Left colon (tissue), 2 donors: ENCODE measurements around the gene CCDC183. TPM values are rescaled to one million over a fixed set of nuclear protein-coding genes. Genes with fewer than 3 reads are reported as not detected.
"Not testable (repeated sequence)": the region's sequence is repeated elsewhere in the genome, so short reads cannot be mapped to it uniquely, and the experiment has no call there.

ENCODE experiments used
- ATAC-seq: fragments of 200-7000 bp; cut with Tn5 transposase; one replicate; pipeline ENCODE4 v1.9.1; 2020; ENCODE audit warnings: mild to moderate bottlenecking, moderate library complexity
- DNase-seq, 2 donors: peaks; one replicate each; pipeline ENCODE4 v3.0.0-alpha.2; 2020
- intact Hi-C, 2 donors: fragments of 100-400 bp; cut with DNase I in 1 of 2; cut with micrococcal nuclease in 1 of 2; formaldehyde crosslinking; loops; one replicate each; pipeline versions ENCODE4 v1.11.2 to v1.14.0; 2022; cut with DNase I, micrococcal nuclease
- total RNA-seq, 2 donors: library from RNA; stranded (reverse); fragmentation: NEBNext Ultra II Directional; extraction: Animal tissue kit (Norgen Biotek cat#: 25700); gene quantifications; one replicate each; pipeline ENCODE4 v1.2.1, GENCODE V29; 2021
- donor health status: DM: no; HTN: no; CAD: no.
- donor health status: DM: yes; HTN: yes; CAD: no.

CCDC183 gene
- total RNA-seq, 2 donors from 2014 or later = 20.6 to 35.1 TPM

DNA sequence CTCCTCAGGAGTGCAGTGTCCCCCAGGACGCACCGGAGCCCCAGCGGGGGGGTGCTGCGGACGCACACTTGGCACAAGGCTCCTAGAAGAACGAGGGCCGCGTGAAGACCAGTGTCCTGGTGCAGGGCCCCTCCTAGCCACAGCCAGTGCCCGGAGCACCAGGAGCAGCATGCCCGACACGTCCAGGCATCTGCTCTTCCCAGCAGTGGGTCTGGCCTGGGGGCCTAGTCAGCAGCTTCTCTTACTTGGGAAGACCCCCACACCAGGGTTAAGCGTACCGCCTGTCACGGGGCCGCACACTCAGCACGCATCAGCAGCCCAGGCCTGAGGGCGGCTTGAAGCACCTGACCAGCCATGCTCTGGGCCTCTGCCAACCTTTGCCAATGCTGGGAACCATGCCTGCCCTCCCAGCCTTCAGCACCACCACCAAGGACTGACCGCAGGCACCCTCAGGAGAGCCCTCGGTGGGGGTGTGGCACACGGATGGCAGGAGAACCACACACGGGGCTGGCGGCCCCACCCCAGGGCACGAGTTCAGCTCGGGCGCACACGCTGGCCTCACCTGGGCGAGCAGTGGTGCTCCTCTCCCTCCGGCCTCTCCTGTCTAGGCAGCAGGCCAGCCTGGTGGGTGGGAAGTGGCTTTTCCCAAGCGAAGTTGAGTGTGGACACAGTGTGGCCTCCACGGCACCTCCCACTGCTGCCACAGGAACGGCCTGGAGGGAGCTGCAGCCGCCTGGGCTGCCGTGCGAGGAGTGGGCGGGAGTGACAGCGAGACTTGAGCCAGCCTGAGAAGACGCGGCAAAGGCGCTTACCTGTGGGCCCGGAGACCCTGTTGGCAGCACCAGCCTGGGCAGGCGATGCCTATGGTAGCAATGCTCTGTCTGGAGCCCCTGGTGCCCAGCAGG lies 34.1 kb downstream of the CCDC183 start:
- intact Hi-C loops = no loop called here
- no peak for DNase-seq
- ATAC-seq = peak; percentile 6

DNA sequence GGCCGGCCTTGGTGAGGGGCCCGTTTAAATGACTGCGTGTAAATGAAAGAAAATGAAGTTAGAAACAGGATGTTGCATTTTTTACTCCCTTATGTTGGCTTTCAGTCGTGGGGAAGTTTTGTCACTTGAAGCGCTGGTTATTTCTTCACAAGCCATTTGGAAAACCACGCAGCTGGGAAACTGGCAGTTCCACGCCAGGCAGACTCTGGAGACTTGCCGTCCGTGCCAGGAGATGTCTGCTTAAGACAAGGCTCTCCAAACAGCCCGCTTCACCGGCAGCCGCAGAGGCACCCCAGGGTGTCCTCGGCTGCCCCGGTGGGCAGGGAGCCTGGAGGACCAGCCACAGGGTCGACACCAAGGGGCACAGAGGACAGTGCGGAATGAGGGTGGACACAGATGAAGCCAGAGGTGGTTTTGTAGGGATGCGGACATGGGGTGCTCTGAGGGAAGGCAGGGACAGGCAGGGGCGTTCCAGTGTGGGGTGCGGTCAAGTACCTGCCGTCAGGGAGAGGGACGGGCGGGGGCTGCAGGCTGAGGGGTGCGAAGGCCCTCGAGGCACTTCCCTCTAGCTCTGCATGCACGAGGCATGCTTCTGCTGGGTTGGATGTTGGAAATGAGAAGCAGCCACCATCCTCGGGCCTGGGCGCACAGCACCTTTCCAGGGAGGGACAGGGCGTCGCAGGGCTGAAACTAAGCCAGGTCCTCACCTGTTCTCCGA lies 35.0 kb downstream of the CCDC183 start:
- intact Hi-C loops = no loop called here
- no peak for DNase-seq
- no peak for ATAC-seq

GRCh38 chr9:136831720-136832104 lies 35.6 kb downstream of the CCDC183 start:
- no peak for ATAC-seq
- no peak for DNase-seq
- intact Hi-C loops = no loop called here

- DNase-seq = no peak
- intact Hi-C loops = no loop called here
Observed at GRCh38 chr9:136832581-136832980, 36.4 kb downstream of the CCDC183 start.

DNA sequence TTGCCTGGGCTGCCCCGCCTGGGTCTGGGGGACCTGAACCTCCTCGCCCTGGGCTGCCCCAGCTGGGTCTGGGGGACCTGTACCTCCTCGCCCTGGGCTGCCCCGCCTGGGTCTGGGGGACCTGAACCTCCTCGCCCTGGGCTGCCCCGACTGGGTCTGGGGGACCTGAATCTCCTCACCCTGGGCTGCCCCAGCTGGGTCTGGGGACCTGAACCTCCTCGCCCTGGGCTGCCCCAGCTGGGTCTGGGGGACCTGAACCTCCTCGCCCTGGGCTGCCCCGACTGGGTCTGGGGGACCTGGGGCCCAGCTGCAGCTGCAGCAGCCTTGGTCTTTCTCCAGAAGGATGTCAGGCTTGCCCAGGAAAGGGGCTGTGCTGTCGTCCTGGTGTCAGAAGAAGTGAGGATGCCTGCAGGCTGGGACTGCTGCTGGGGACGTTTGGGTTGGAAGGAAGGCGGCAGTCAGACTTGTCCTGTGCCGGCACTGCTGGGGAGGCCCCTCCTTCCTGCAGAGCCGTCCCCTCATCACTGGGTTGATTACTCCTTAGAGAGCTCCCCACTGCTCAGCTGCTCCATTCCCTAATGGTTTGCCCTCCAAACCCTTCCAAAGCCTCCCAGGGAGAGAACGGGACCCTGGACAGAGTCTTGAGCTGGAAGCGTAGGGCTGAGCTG lies 37.4 kb downstream of the CCDC183 start:
- ATAC-seq, intact Hi-C loops, DNase-seq: not testable (repeated sequence)

More at GRCh38 chr9:136832581-136832980, 36.4 kb downstream of the CCDC183 start:
- ATAC-seq = no peak

DNA sequence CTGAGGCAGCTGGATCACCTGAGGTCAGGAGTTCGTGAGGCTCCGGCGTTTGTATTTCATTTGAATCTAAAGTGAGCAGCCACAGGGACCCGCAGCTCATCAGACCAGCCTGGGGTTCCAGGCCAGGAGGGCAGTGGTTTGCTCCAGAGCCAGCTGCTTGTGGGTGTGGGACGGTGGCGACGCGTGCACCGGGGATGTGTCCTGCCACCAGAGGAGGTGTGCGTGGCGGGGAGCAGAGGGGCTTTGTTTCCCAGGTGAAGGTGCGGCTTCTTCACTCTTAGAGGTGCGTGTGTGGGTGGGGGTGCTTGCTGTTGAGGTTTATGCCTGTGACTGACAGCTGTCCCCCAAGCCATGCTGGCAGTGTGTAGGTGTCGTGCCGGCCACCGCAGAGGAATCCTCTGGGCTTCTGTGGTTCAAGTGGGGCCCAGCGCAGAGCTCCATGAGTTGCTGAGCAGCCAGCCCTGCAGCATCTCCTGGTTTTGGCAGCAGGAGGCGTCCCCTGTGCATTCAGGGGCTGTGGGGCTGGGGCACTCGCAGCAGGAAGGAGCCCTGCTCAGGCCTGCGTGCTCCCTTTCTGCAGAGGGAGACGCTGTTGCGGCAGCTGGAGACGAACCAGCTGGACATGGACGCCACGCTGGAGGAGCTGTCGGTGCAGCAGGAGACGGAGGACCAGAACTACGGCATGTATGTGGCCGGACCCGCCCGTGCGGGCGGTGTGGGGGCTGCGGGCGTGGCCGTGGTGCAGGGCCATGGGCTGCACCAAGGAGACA lies 39.2 kb downstream of the CCDC183 start:
- no peak for DNase-seq
- ATAC-seq = no peak
- intact Hi-C loops = no loop called here

GRCh38 chr9:136835932-136836904 lies 40.1 kb downstream of the CCDC183 start:
- no peak for ATAC-seq
- DNase-seq = no peak
- intact Hi-C loops = no loop called here

GRCh38 chr9:136837146-136837855 lies 41.2 kb downstream of the CCDC183 start:
- ATAC-seq (no peak), DNase-seq (no peak)
- intact Hi-C loops = no loop called here

DNA sequence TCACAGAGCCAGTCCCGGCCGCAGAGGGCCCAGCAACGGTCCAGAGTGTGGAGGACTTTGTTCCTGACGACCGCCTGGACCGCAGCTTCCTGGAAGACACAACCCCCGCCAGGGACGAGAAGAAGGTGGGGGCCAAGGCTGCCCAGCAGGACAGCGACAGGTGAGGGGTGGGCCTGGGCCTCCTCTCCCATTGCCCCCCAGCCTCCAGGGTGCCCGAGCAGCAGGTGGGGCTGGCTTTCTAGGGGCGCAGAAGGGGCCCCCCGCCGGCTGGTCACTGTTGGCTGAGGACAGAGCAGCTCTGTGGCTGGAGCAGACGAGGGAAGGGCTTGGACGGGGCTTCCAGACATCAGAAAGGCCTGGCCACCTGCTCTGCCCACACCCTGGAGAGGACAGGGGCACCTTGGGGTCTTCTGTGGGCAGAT lies 41.7 kb downstream of the CCDC183 start:
- ATAC-seq, intact Hi-C loops, DNase-seq: not testable (repeated sequence)

DNA sequence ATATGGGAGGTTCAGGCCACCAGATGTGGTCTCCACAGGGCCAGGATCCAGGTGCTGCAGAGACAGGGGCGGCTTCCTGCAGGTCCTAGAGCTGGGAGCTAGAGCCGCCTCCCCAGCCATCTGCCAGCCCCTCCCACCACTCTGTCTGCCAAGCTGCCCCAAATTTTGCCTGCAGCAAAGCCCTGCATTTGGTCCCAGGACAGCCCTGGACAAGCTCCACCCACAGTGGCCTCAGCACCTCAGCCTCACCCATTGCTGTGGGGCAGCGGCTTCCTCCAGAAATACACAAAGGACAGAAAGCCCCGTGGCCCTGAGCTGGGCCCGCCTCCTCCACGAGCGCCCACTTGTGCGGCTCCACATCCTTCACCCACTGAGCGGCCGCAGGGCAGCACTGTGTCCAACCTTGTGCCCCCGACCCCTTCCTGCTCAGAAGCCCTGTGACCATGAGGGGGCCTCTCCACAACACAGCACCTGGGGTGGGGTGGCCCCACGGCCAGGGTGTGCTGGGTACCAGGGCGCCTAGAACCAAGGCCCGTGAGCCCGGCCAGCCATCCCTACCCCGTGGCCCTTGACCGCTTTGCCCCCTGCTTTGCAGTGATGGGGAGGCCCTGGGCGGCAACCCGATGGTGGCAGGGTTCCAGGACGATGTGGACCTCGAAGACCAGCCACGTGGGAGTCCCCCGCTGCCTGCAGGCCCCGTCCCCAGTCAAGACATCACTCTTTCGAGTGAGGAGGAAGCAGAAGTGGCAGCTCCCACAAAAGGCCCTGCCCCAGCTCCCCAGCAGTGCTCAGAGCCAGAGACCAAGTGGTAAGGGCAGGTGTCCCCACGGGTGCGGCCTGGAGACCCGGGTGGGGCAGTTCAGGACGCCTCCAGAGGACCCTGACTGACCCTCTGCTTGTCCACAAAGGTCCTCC lies 42.4 kb downstream of the CCDC183 start:
- no peak for DNase-seq
- no peak for ATAC-seq
- intact Hi-C loops = no loop called here

DNA sequence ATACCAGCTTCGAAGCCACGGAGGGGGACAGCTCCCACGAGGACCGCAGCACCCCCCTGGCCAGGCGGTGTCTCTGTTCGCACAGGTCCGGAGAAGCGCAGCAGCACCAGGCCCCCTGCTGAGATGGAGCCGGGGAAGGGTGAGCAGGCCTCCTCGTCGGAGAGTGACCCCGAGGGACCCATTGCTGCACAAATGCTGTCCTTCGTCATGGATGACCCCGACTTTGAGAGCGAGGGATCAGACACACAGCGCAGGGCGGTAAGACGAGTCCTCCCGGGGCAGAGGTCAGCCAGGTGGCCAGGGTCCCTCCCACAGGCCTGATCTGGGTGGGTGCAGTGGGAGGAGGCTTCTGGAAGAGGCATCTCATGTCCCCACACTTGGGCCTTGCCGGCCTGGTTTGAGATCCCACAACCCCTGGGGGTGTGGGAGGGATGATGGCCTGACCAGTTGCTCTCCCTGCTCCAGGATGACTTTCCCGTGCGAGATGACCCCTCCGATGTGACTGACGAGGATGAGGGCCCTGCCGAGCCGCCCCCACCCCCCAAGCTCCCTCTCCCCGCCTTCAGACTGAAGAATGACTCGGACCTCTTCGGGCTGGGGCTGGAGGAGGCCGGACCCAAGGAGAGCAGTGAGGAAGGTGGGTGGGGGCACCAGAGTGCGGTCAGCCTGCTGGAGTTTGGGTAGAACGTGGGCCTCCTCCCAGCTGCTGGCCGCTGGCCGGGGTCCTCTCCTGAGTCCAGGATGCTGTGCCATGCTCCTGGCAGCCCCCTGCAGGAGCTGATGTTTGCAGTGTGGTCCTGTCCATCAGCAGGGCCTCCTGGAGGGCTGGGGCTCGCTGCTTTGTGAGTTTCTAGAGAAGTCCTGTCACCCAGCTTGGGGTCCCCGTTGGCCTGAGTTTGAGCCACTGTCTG lies 43.3 kb downstream of the CCDC183 start:
- intact Hi-C loops = no loop called here
- DNase-seq = no peak
- no peak for ATAC-seq

GRCh38 chr9:136840140-136840876 lies 44.2 kb downstream of the CCDC183 start:
- intact Hi-C loops = no loop called here
- DNase-seq = peak in 1 of 2 donors; percentile 60

GRCh38 chr9:136840877-136841645 lies 44.9 kb downstream of the CCDC183 start:
- intact Hi-C loops = no loop called here
- DNase-seq = peak; percentile 86 to 94
- ATAC-seq = peak; percentile 60

More at GRCh38 chr9:136840140-136840876, 44.2 kb downstream of the CCDC183 start:
- ATAC-seq = peak; percentile 30
